ENCODE data around the gene ITIH3.
"Not testable (repeated sequence)": the region's sequence is repeated elsewhere in the genome, so short reads cannot be mapped to it uniquely, and the experiment has no call there.

ITIH3 gene

GRCh38 chr3:52774066-52774713, 20.4 kb upstream of the ITIH3 start:
- H3K27me3 ChIP-seq (ENCODE audit: low read depth, low read length) = no peaks in the 10 kb centered on the region
- no peaks in the 10 kb centered on the region for H3K36me3 ChIP-seq (ENCODE audit: control insufficient read depth in 1 of 2, insufficient read depth in 2 of 2, low read length in 2 of 2)
- H3K27ac ChIP-seq (ENCODE audit: low read length) = no peak overlapping the region
- no peak overlapping the region for H3K4me3 ChIP-seq (ENCODE audit: low read depth in 1 of 2, low read length in 2 of 2)
- H3K9me3 ChIP-seq (ENCODE audit: control insufficient read depth in 1 of 2, low read length in 2 of 2) = no peaks in the 10 kb centered on the region
- H3K4me1 ChIP-seq (ENCODE audit: control insufficient read depth in 1 of 2, insufficient read depth in 2 of 2, low read length in 2 of 2) = peaks cover 8 to 15% of the 10 kb centered on the region in 2 donors

GRCh38 chr3:52774901-52775864, 19.4 kb upstream of the ITIH3 start:
- Histone ChIP-seq H3K36me3 (ENCODE audit: control insufficient read depth in 1 of 2, insufficient read depth in 2 of 2, low read length in 2 of 2) (no peaks in the 10 kb centered on the region), H3K27me3 (ENCODE audit: low read depth, low read length) (no peaks in the 10 kb centered on the region), H3K4me3 (ENCODE audit: low read depth in 1 of 2, low read length in 2 of 2) (no peak overlapping the region), H3K27ac (ENCODE audit: low read length) (no peak overlapping the region), H3K4me1 (ENCODE audit: control insufficient read depth in 1 of 2, insufficient read depth in 2 of 2, low read length in 2 of 2) (peaks cover 0 to 5% of the 10 kb centered on the region in 2 donors), H3K9me3 (ENCODE audit: control insufficient read depth in 1 of 2, low read length in 2 of 2) (no peaks in the 10 kb centered on the region)

GRCh38 chr3:52775877-52776276, 18.7 kb upstream of the ITIH3 start:
- H3K4me3 ChIP-seq (ENCODE audit: low read depth in 1 of 2, low read length in 2 of 2) = no peak overlapping the region
- H3K4me1 ChIP-seq (ENCODE audit: control insufficient read depth in 1 of 2, insufficient read depth in 2 of 2, low read length in 2 of 2) = peaks cover 0 to 5% of the 10 kb centered on the region in 2 donors
- H3K9me3 ChIP-seq (ENCODE audit: control insufficient read depth in 1 of 2, low read length in 2 of 2) = no peaks in the 10 kb centered on the region
- no peak overlapping the region for H3K27ac ChIP-seq (ENCODE audit: low read length)
- no peaks in the 10 kb centered on the region for H3K36me3 ChIP-seq (ENCODE audit: control insufficient read depth in 1 of 2, insufficient read depth in 2 of 2, low read length in 2 of 2)
- H3K27me3 ChIP-seq (ENCODE audit: low read depth, low read length) = no peaks in the 10 kb centered on the region

GRCh38 chr3:52776486-52776885, 18.1 kb upstream of the ITIH3 start:
- H3K27ac ChIP-seq (ENCODE audit: low read length); H3K36me3 ChIP-seq (ENCODE audit: control insufficient read depth in 1 of 2, insufficient read depth in 2 of 2, low read length in 2 of 2); H3K4me1 ChIP-seq (ENCODE audit: control insufficient read depth in 1 of 2, insufficient read depth in 2 of 2, low read length in 2 of 2): not testable (repeated sequence)

GRCh38 chr3:52777127-52777958, 17.3 kb upstream of the ITIH3 start, which contains the start of gene ITIH1:
Gene ITIH1, plus strand, starts transcription at chr3:52777599. Its CDS starts 17 bp downstream, at chr3:52777616.
- Histone ChIP-seq H3K4me3 (ENCODE audit: low read depth in 1 of 2, low read length in 2 of 2) (no peak within 1 kb of the TSS), H3K27me3 (ENCODE audit: low read depth, low read length) (no peaks in the 10 kb centered on the region), H3K9me3 (ENCODE audit: control insufficient read depth in 1 of 2, low read length in 2 of 2) (no peaks in the 10 kb centered on the region)

More at GRCh38 chr3:52776486-52776885, 18.1 kb upstream of the ITIH3 start:
- H3K4me3 ChIP-seq (ENCODE audit: low read depth in 1 of 2, low read length in 2 of 2); H3K27me3 ChIP-seq (ENCODE audit: low read depth, low read length); H3K9me3 ChIP-seq (ENCODE audit: control insufficient read depth in 1 of 2, low read length in 2 of 2): not testable (repeated sequence)

GRCh38 chr3:52777959-52778805, 16.4 kb upstream of the ITIH3 start:
- H3K27ac ChIP-seq (ENCODE audit: low read length) = no peak overlapping the region
- no peaks in the 10 kb centered on the region for H3K36me3 ChIP-seq (ENCODE audit: control insufficient read depth in 1 of 2, insufficient read depth in 2 of 2, low read length in 2 of 2)
- no peaks in the 10 kb centered on the region for H3K4me1 ChIP-seq (ENCODE audit: control insufficient read depth in 1 of 2, insufficient read depth in 2 of 2, low read length in 2 of 2)
- no peak overlapping the region for H3K4me3 ChIP-seq (ENCODE audit: low read depth in 1 of 2, low read length in 2 of 2)
- no peaks in the 10 kb centered on the region for H3K9me3 ChIP-seq (ENCODE audit: control insufficient read depth in 1 of 2, low read length in 2 of 2)
- H3K27me3 ChIP-seq (ENCODE audit: low read depth, low read length) = no peaks in the 10 kb centered on the region

More at GRCh38 chr3:52777127-52777958, 17.3 kb upstream of the ITIH3 start, which contains the start of gene ITIH1:
- H3K27ac ChIP-seq (ENCODE audit: low read length) = no peak within 1 kb of the TSS
- H3K36me3 ChIP-seq (ENCODE audit: control insufficient read depth in 1 of 2, insufficient read depth in 2 of 2, low read length in 2 of 2) = no peaks in the 10 kb centered on the region
- H3K4me1 ChIP-seq (ENCODE audit: control insufficient read depth in 1 of 2, insufficient read depth in 2 of 2, low read length in 2 of 2) = no peaks in the 10 kb centered on the region

- no peak overlapping the region for H3K4me3 ChIP-seq (ENCODE audit: low read depth in 1 of 2, low read length in 2 of 2)
- no peaks in the 10 kb centered on the region for H3K4me1 ChIP-seq (ENCODE audit: control insufficient read depth in 1 of 2, insufficient read depth in 2 of 2, low read length in 2 of 2)
- no peak overlapping the region for H3K27ac ChIP-seq (ENCODE audit: low read length)
These were observed 15.4 kb upstream of the ITIH3 start for GRCh38 chr3:52779011-52779836.

GRCh38 chr3:52779837-52780585, 14.6 kb upstream of the ITIH3 start:
- Histone ChIP-seq H3K9me3 (ENCODE audit: control insufficient read depth in 1 of 2, low read length in 2 of 2) (no peaks in the 10 kb centered on the region), H3K36me3 (ENCODE audit: control insufficient read depth in 1 of 2, insufficient read depth in 2 of 2, low read length in 2 of 2) (no peaks in the 10 kb centered on the region), H3K27ac (ENCODE audit: low read length) (no peak overlapping the region), H3K4me3 (ENCODE audit: low read depth in 1 of 2, low read length in 2 of 2) (no peak overlapping the region), H3K27me3 (ENCODE audit: low read depth, low read length) (no peaks in the 10 kb centered on the region), H3K4me1 (ENCODE audit: control insufficient read depth in 1 of 2, insufficient read depth in 2 of 2, low read length in 2 of 2) (no peaks in the 10 kb centered on the region)

More at GRCh38 chr3:52779011-52779836, 15.4 kb upstream of the ITIH3 start:
- Histone ChIP-seq H3K36me3 (ENCODE audit: control insufficient read depth in 1 of 2, insufficient read depth in 2 of 2, low read length in 2 of 2) (no peaks in the 10 kb centered on the region), H3K9me3 (ENCODE audit: control insufficient read depth in 1 of 2, low read length in 2 of 2) (no peaks in the 10 kb centered on the region), H3K27me3 (ENCODE audit: low read depth, low read length) (no peaks in the 10 kb centered on the region)

GRCh38 chr3:52781741-52782140, 12.9 kb upstream of the ITIH3 start:
- Histone ChIP-seq H3K27me3 (ENCODE audit: low read depth, low read length) (no peaks in the 10 kb centered on the region), H3K27ac (ENCODE audit: low read length) (no peak overlapping the region), H3K9me3 (ENCODE audit: control insufficient read depth in 1 of 2, low read length in 2 of 2) (no peaks in the 10 kb centered on the region), H3K36me3 (ENCODE audit: control insufficient read depth in 1 of 2, insufficient read depth in 2 of 2, low read length in 2 of 2) (no peaks in the 10 kb centered on the region), H3K4me3 (ENCODE audit: low read depth in 1 of 2, low read length in 2 of 2) (no peak overlapping the region), H3K4me1 (ENCODE audit: control insufficient read depth in 1 of 2, insufficient read depth in 2 of 2, low read length in 2 of 2) (no peaks in the 10 kb centered on the region)

All from muscle layer of duodenum (tissue), 2 donors.